HG03469 (cell line): ENCODE measurements around the gene WWC2.

Experiments
- ATAC-seq: cut with Tn5 transposase; IDR thresholded peaks from one replicate; pipeline ENCODE4 v1.9.1; 2021; ENCODE audit warnings: mild to moderate bottlenecking, moderate library complexity, moderate number of reproducible peaks; ENCODE audit not compliant: unreplicated experiment

The WWC2 gene

GRCh38 chr4:183165376-183165775, 66.3 kb downstream of the WWC2 start:
- ATAC-seq: no peak

GRCh38 chr4:183170894-183171293, 71.8 kb downstream of the WWC2 start:
- no peak for ATAC-seq

DNA sequence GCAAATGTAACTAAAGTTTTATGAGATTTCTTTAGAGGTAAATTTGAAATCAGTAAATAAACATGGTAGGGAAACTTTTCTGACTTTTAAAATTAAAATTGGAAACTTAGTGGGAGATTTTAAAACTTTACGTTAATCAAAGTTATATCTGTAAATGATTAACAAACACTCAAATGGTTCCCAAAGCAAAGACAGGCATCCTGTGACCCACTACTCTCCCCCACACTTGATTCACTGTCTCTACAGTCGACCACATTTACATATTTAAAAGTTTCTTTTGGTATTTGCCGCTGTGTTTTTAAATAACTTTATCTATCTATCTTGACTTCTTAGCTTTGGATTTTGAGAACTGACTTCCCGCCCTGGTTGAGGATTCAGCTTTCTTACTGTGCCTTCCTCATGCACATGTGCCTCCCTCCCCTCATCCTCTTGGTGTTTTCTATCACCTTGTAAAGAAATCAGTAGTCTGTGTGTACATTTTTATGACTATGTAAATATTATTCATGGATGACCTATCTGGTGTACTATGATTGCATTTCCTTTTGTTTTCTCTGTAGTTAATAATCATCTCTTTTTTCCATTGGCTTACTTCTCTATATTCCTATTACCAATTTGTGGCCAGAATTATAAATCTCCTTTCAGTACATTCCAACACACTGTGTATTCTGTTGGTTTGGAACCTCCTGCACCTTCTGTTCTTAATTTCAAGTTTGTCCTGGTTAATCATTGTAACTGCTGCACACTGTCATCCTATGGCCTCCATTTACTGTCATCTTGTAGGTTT, 72.6 kb downstream of the WWC2 start:
- ATAC-seq: no peak

GRCh38 chr4:183172881-183173280, 73.8 kb downstream of the WWC2 start:
- ATAC-seq: no peak

- no peak for ATAC-seq
Observed at GRCh38 chr4:183173580-183174526, 74.8 kb downstream of the WWC2 start.

- no peak for ATAC-seq
Observed at GRCh38 chr4:183175631-183176232, 76.7 kb downstream of the WWC2 start.

DNA sequence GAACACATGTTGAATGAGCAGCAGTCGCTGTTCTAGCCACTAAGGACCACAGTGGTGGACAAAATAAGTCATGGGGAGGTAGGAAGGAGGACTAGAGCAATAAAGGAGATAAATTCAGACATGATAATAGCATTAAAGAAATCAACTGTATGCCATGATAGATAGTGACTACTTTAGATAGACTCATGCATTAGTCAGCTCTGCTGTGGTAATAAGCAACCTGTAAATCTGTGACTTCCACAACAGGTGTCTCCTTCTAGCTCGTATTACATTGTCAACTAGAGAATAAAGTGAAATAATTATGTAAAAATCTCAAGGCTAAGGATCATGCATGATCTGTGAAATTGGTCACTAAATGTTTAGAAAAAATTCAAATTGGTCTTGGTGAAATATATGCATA, 77.9 kb downstream of the WWC2 start:
- ATAC-seq: no peak

DNA sequence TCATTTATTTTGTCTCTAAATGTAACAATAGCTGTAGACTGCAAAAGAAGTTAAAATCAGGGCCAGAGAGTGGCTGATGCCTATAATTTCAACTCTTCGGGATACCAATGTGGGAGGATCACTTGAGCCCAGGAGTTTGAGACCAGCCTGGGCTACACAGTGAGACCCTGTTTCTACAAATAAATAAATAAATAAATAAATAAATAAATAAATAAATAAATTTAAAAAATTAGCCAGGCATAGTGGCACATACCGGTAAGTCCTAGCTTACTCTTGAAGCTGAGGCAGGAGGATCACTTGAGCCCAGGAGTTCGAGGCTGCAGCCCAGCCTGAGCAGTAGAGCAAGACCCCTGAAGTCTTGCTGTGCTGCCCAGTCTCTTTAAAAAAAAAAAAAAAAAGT, 79.1 kb downstream of the WWC2 start:
- no peak for ATAC-seq

DNA sequence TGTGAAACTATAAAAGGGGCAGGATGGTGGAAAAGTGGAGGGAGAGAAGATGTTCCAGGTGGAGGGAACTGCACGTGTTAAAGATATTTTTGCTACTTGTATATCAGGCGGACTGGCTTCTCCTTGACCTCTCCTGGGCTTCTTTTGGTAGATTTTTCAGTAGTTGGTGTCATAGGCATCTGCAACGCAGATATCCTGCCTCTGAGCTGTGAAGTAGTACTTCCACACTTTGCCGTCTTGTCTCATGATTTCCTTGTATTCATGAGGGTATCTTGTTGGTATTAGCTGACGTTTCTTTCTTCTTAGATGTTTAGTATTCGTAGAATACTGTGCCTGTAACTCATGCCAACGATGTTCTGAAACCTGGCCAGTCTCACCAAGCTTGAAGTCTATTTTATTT, 81.0 kb downstream of the WWC2 start:
- ATAC-seq: no peak

DNA sequence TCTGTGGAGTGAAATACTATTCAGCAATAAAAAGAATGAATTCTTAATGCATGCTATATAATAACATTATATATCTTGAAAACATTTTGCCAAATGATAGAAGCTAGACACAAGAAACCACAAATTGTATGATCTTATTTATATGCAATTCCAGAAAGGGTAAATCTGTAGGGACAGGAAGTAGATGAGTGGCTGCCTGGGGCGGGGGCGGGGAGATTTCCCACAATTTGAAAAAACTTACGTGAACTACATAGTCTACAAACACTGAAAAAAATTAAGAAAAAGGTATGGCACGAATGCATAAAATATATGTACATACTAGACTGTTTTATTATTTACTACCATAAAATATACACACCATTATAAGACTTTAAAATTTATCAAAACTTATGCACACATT, 81.6 kb downstream of the WWC2 start:
- ATAC-seq: no peak

DNA sequence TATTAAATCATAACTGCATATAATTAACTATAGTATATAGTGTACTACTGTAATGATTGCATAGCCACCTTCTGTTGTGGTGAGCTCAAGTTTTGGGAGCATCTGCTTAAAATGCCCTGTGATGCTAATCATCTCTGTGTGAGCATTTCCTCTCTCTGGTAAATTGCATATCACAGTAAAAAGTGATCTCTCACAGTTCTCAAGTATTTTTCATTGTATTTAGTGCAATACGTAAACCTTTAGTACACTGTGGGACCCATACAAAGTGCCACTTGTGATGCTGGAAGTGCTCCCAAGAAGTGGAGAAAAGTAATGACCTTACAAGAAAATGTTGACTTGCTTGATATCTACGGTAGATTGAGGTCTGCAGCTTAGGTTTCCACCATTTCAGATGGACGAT, 82.0 kb downstream of the WWC2 start:
- no peak for ATAC-seq

- no peak for ATAC-seq
Observed at GRCh38 chr4:183182873-183183725, 84.0 kb downstream of the WWC2 start.

GRCh38 chr4:183183906-183184535, 85.0 kb downstream of the WWC2 start:
- no peak for ATAC-seq

DNA sequence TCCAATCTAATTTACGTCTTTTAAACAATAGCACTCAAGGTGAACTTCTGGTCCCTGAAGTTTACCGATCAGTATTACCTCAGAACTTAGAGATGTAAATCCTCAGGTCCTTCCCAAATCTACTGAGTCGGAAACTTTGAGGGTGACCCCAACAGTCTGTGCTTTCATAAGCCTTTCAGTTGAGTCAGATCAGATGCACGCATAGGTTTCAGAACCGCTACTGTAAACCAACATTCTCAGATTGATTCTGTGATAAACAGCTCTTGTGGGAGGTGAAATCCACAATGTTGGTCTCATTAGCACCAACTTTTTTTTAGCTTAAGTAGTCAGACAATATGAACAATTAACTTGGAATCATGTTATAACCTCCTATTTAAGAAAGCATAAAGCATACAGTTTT, 86.0 kb downstream of the WWC2 start:
- ATAC-seq: no peak

- no peak for ATAC-seq
Observed at GRCh38 chr4:183185559-183185958, 86.5 kb downstream of the WWC2 start.

DNA sequence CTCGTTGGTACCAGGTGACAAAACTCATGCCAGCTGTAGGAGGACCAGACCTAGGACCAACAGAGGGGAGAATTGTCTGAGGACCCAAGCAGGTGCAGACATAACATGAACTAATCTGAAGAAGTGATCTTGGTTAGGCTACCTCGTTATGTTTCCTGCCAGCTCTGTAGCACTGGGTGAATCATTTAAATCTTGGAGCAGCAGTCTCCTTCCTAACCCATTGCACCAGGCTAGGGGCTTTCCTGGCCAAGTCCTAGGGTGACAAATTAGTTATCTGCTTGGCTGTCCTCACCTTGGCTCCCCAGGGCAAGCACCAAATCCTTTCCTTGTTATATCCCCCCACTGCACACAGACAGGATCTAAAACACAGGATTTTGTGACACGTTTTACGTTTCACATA, 87.8 kb downstream of the WWC2 start:
- no peak for ATAC-seq

DNA sequence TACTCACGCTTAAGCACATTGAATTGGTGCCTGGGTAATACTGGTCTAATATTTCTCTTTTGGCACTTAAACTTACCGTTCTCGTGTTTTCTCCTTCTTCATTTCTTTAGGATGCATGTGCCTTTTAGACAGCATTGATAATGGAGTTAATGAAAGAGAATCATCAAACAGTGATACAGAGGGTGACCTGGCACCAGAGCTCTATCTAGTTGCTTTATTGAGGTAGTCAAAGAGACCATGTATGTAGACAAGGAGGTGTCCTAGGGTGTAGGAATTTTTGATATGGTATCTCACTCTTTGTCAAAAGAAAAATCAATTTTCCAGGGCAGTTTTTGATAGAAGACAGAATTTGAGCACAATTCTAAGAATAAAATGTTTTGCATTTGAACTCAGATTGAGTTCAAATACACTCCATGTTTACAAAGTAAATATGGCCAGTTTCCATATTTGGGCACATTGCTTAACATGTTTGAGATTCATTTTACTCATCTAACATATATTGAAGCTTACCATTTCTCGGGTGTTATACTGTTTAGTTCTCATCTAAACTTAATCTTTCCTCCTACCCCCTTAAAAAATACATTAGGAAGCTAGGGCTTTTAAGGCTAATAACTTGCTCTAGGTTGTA, 92.0 kb downstream of the WWC2 start:
- ATAC-seq: no peak

GRCh38 chr4:183191630-183192029, 92.6 kb downstream of the WWC2 start:
- no peak for ATAC-seq

- no peak for ATAC-seq
Observed at GRCh38 chr4:183192571-183192970, 93.5 kb downstream of the WWC2 start.
